NCI-H2171 (cell line): ENCODE measurements around the gene KCNQ5.

Experiments used
- DNase-seq: peaks from one replicate; lab custom pipeline; 2025; lab: John Stamatoyannopoulos, UW

The KCNQ5 gene

GRCh38 chr6:72676995-72677394, 55.1 kb downstream of the KCNQ5 start:
- no peak for DNase-seq

GRCh38 chr6:72677740-72678139, 55.9 kb downstream of the KCNQ5 start:
- DNase-seq = no peak

- no peak for DNase-seq
These were observed 61.9 kb downstream of the KCNQ5 start for GRCh38 chr6:72683797-72684196.

GRCh38 chr6:72689107-72689954, 67.5 kb downstream of the KCNQ5 start:
- DNase-seq = no peak

- DNase-seq = no peak
These were observed 69.4 kb downstream of the KCNQ5 start for GRCh38 chr6:72691249-72691648.

GRCh38 chr6:72696055-72696454, 74.2 kb downstream of the KCNQ5 start:
- DNase-seq = no peak

GRCh38 chr6:72699159-72699558, 77.3 kb downstream of the KCNQ5 start:
- DNase-seq = no peak

GRCh38 chr6:72702421-72702820, 80.6 kb downstream of the KCNQ5 start:
- no peak for DNase-seq

- DNase-seq = no peak
These were observed 81.2 kb downstream of the KCNQ5 start for GRCh38 chr6:72703093-72703492.

GRCh38 chr6:72704979-72705378, 83.1 kb downstream of the KCNQ5 start:
- no peak for DNase-seq

GRCh38 chr6:72709431-72709830, 87.6 kb downstream of the KCNQ5 start:
- DNase-seq = no peak

GRCh38 chr6:72711731-72712130, 89.9 kb downstream of the KCNQ5 start:
- DNase-seq = no peak

GRCh38 chr6:72712910-72713309, 91.0 kb downstream of the KCNQ5 start:
- no peak for DNase-seq

GRCh38 chr6:72715119-72715518, 93.3 kb downstream of the KCNQ5 start:
- DNase-seq = no peak

GRCh38 chr6:72716916-72717315, 95.1 kb downstream of the KCNQ5 start:
- DNase-seq = no peak

GRCh38 chr6:72720464-72720863, 98.6 kb downstream of the KCNQ5 start:
- no peak for DNase-seq

GRCh38 chr6:72721346-72721745, 99.5 kb downstream of the KCNQ5 start:
- DNase-seq = no peak

GRCh38 chr6:72724545-72724944, 102.7 kb downstream of the KCNQ5 start:
- DNase-seq = no peak

GRCh38 chr6:72728706-72729343, 107.0 kb downstream of the KCNQ5 start:
- DNase-seq = no peak

GRCh38 chr6:72733045-72733444, 111.2 kb downstream of the KCNQ5 start:
- DNase-seq = no peak

GRCh38 chr6:72738091-72738490, 116.2 kb downstream of the KCNQ5 start:
- no peak for DNase-seq

- no peak for DNase-seq
These were observed 117.5 kb downstream of the KCNQ5 start for GRCh38 chr6:72739368-72739779.

- no peak for DNase-seq
These were observed 118.3 kb downstream of the KCNQ5 start for GRCh38 chr6:72740135-72740534.

- no peak for DNase-seq
These were observed 119.2 kb downstream of the KCNQ5 start for GRCh38 chr6:72741083-72741482.
